K562 (cell line): ENCODE measurements around the gene CTCF. TPM values are rescaled to one million over a fixed set of nuclear protein-coding genes. Genes with fewer than 3 reads are reported as not detected.

Experiments
- BMI1 ChIP-seq: fragments of 150-350 bp; IDR thresholded peaks from 2 replicates; pipeline ENCODE4 v1.6.1; 2014; ENCODE audit warnings: low read length
- CBFA2T3 ChIP-seq: fragments of 450-650 bp; IDR thresholded peaks from 2 replicates; pipeline ENCODE4 v1.6.1; 2017
- HNRNPK ChIP-seq: fragments of 200-400 bp; formaldehyde crosslinking; IDR thresholded peaks from one replicate; pipeline ENCODE4 v1.6.1; 2018; ENCODE audit warnings: mild to moderate bottlenecking, low read depth, low read length; ENCODE audit not compliant: poor library complexity, severe bottlenecking
- KDM2B ChIP-seq: fragments of 250-450 bp; sonication (Bioruptor Pico); IDR thresholded peaks from 2 replicates; pipeline ENCODE4 v1.8.0; 2021; ENCODE audit warnings: mild to moderate bottlenecking, moderate library complexity
- SNIP1 ChIP-seq: fragments of 450-650 bp; IDR thresholded peaks from 2 replicates; pipeline ENCODE4 v1.7.1; 2017; ENCODE audit warnings: low read depth, mild to moderate bottlenecking
- SREBF1 ChIP-seq: fragments of 150-350 bp; IDR thresholded peaks from 2 replicates; pipeline ENCODE4 v1.6.1; 2014; ENCODE audit warnings: antibody characterized with exemption, low read depth, low read length, borderline replicate concordance
- SRSF3 ChIP-seq: fragments of 200-400 bp; formaldehyde crosslinking; IDR thresholded peaks from 2 replicates; pipeline ENCODE4 v1.6.1; 2016; ENCODE audit warnings: mild to moderate bottlenecking, low read length, moderate library complexity; ENCODE audit not compliant: insufficient read depth
- ZBTB8A ChIP-seq: fragments of 450-650 bp; IDR thresholded peaks from 2 replicates; pipeline ENCODE4 v1.6.1; 2018; ENCODE audit warnings: mild to moderate bottlenecking, moderate library complexity; ENCODE audit not compliant: partially characterized antibody
- ZC3H4 ChIP-seq: sonication (generic); formaldehyde crosslinking; IDR thresholded peaks from 2 replicates; pipeline ENCODE4 v1.9.0; 2021; ENCODE audit warnings: missing genetic modification reagents, borderline replicate concordance
- ZFP36 ChIP-seq: fragments of 150-350 bp; IDR thresholded peaks from 2 replicates; pipeline ENCODE4 v1.6.1; 2018; ENCODE audit warnings: low read length, low read depth; ENCODE audit not compliant: partially characterized antibody
- ZNF431 ChIP-seq: sonication (generic); formaldehyde crosslinking; IDR thresholded peaks from 2 replicates; pipeline ENCODE4 v1.8.0; 2022; ENCODE audit warnings: mild to moderate bottlenecking, missing genetic modification reagents
- ZNF668 ChIP-seq: fragments of 250-450 bp; sonication (Bioruptor Pico); IDR thresholded peaks from 2 replicates; pipeline ENCODE4 v1.8.0; 2022; ENCODE audit warnings: mild to moderate bottlenecking, inconsistent platforms
- ZNF778 ChIP-seq: fragments of 450-650 bp; formaldehyde crosslinking; IDR thresholded peaks from 2 replicates; pipeline ENCODE4 v1.4.0; 2020; ENCODE audit warnings: mild to moderate bottlenecking, moderate library complexity
- polyA plus RNA-seq, 8 experiments: library from polyadenylated mRNA; depleted of rRNA in 4 of 8; stranded (reverse) in 5 of 8; unstranded in 3 of 8; fragments of >200 nt; fragmentation: Nextera tagmentation in 2 of 8; fragmentation: Illumina TruSeq in 1 of 8; extraction: Ambion mirVana in 2 of 8; extraction: Trizol in 1 of 8; gene quantifications; 2 replicates each; pipeline versions ENCODE4 v1.2.1 to v1.2.3, GENCODE V29; 2011 to 2014; ENCODE audit warnings: inconsistent platforms in 1 of 8, missing spikeins in 1 of 8
- total RNA-seq, 7 experiments: library from RNA; depleted of rRNA in 6 of 7; stranded (reverse); fragments of >200 nt in 6 of 7; fragmentation: Illumina TruSeq in 2 of 7; extraction: Trizol in 2 of 7; gene quantifications; 2 replicates each; pipeline versions ENCODE4 v1.2.1 to v1.2.3, GENCODE V29; 2011 to 2021; ENCODE audit warnings: low replicate concordance in 1 of 7
- TF ChIP-seq, protein P1 (sequence below): fragments of 200-800 bp; sonication (Bioruptor generic); IDR thresholded peaks from 2 replicates; pipeline ENCODE4 v1.6.1; 2016; ENCODE audit warnings: missing genetic modification characterization, missing compliant biosample characterization
- TF ChIP-seq, protein P2 (sequence below): sonication (generic); formaldehyde crosslinking; IDR thresholded peaks from 2 replicates; pipeline ENCODE4 v1.8.1; 2022; ENCODE audit warnings: missing genetic modification reagents
- TF ChIP-seq, protein P3 (sequence below): IDR thresholded peaks from 2 replicates; pipeline ENCODE4 v1.6.1; 2011; ENCODE audit warnings: borderline replicate concordance, low read depth, mild to moderate bottlenecking, moderate library complexity, low read length; ENCODE audit not compliant: insufficient read depth, poor library complexity, severe bottlenecking
- TF ChIP-seq, protein P4 (sequence below): sonication (generic); formaldehyde crosslinking; IDR thresholded peaks from 2 replicates; pipeline ENCODE4 v1.8.0; 2022; ENCODE audit warnings: missing genetic modification reagents, mild to moderate bottlenecking, moderate library complexity, borderline replicate concordance

The CTCF gene
- total and polyA plus RNA-seq, 9 of the 15 experiments (the other 6 are each of a cell fraction or from before 2014, with no cell fraction given) = 7.8 to 49.2 (median 33.9) TPM

DNA sequence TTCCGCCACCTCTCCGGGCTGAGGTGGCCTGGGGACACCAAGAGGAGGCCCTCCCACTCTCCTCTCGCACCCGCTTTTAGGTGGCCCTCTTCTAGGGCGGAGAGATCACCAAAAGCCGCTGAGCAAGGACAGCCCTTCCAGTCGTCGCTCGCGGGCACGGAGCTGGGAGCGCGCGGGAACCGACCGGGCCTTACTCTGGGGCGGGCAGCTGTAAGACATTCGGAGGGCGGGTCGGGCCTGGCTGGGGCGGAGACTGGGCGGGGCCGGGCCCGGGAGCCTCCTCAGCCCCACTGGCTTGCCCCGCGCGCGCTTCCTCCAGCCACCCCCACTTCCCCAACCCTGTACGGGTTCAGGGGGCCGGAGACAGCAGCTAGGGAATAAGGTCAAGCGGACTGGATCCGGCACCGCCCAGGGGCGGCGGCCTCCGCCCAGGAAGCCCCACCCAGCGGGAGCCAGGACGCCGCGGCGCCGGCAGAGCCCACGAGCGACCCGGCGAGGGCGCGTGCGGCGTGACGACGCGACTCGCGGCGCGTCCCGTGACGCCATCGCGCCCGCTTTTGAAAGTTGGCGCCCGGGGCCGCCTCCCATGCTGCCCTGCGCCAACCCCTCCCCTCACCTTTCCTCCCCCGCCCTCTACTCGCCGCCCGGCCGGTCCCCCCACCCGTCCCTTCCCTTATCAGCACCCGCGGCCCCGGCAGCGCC is 351 bp upstream of the CTCF start (continued):
- TF ChIP-seq BMI1 = no peak
- TF ChIP-seq ZFP36 = no peak
- TF ChIP-seq ZC3H4 (CRISPR knock-in tag) = no peak
- TF ChIP-seq, protein P1, sequence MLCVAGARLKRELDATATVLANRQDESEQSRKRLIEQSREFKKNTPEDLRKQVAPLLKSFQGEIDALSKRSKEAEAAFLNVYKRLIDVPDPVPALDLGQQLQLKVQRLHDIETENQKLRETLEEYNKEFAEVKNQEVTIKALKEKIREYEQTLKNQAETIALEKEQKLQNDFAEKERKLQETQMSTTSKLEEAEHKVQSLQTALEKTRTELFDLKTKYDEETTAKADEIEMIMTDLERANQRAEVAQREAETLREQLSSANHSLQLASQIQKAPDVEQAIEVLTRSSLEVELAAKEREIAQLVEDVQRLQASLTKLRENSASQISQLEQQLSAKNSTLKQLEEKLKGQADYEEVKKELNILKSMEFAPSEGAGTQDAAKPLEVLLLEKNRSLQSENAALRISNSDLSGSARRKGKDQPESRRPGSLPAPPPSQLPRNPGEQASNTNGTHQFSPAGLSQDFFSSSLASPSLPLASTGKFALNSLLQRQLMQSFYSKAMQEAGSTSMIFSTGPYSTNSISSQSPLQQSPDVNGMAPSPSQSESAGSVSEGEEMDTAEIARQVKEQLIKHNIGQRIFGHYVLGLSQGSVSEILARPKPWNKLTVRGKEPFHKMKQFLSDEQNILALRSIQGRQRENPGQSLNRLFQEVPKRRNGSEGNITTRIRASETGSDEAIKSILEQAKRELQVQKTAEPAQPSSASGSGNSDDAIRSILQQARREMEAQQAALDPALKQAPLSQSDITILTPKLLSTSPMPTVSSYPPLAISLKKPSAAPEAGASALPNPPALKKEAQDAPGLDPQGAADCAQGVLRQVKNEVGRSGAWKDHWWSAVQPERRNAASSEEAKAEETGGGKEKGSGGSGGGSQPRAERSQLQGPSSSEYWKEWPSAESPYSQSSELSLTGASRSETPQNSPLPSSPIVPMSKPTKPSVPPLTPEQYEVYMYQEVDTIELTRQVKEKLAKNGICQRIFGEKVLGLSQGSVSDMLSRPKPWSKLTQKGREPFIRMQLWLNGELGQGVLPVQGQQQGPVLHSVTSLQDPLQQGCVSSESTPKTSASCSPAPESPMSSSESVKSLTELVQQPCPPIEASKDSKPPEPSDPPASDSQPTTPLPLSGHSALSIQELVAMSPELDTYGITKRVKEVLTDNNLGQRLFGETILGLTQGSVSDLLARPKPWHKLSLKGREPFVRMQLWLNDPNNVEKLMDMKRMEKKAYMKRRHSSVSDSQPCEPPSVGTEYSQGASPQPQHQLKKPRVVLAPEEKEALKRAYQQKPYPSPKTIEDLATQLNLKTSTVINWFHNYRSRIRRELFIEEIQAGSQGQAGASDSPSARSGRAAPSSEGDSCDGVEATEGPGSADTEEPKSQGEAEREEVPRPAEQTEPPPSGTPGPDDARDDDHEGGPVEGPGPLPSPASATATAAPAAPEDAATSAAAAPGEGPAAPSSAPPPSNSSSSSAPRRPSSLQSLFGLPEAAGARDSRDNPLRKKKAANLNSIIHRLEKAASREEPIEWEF (CRISPR knock-in tag) = no peak
- no peak for TF ChIP-seq KDM2B (CRISPR knock-in tag)
- no peak for TF ChIP-seq ZNF778 (CRISPR knock-in tag)
- no peak for TF ChIP-seq ZNF668
- TF ChIP-seq SNIP1 = no peak
- TF ChIP-seq, protein P2, sequence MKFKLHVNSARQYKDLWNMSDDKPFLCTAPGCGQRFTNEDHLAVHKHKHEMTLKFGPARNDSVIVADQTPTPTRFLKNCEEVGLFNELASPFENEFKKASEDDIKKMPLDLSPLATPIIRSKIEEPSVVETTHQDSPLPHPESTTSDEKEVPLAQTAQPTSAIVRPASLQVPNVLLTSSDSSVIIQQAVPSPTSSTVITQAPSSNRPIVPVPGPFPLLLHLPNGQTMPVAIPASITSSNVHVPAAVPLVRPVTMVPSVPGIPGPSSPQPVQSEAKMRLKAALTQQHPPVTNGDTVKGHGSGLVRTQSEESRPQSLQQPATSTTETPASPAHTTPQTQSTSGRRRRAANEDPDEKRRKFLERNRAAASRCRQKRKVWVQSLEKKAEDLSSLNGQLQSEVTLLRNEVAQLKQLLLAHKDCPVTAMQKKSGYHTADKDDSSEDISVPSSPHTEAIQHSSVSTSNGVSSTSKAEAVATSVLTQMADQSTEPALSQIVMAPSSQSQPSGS (CRISPR knock-in tag) = no peak
- no peak for TF ChIP-seq SREBF1
- TF ChIP-seq, protein P3, sequence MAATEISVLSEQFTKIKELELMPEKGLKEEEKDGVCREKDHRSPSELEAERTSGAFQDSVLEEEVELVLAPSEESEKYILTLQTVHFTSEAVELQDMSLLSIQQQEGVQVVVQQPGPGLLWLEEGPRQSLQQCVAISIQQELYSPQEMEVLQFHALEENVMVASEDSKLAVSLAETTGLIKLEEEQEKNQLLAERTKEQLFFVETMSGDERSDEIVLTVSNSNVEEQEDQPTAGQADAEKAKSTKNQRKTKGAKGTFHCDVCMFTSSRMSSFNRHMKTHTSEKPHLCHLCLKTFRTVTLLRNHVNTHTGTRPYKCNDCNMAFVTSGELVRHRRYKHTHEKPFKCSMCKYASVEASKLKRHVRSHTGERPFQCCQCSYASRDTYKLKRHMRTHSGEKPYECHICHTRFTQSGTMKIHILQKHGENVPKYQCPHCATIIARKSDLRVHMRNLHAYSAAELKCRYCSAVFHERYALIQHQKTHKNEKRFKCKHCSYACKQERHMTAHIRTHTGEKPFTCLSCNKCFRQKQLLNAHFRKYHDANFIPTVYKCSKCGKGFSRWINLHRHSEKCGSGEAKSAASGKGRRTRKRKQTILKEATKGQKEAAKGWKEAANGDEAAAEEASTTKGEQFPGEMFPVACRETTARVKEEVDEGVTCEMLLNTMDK = no peak
- no peak for TF ChIP-seq ZBTB8A
- no peak for TF ChIP-seq ZNF431 (CRISPR knock-in tag)
- TF ChIP-seq CBFA2T3 = no peak
- no peak for TF ChIP-seq SRSF3
- no peak for TF ChIP-seq HNRNPK
- TF ChIP-seq, protein P4, sequence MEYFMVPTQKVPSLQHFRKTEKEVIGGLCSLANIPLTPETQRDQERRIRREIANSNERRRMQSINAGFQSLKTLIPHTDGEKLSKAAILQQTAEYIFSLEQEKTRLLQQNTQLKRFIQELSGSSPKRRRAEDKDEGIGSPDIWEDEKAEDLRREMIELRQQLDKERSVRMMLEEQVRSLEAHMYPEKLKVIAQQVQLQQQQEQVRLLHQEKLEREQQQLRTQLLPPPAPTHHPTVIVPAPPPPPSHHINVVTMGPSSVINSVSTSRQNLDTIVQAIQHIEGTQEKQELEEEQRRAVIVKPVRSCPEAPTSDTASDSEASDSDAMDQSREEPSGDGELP = peak; percentile 92
